ENCODE data around the gene RAB21. TPM values are rescaled to one million over a fixed set of nuclear protein-coding genes. Genes with fewer than 3 reads are reported as not detected.
"Not testable (repeated sequence)": the region's sequence is repeated elsewhere in the genome, so short reads cannot be mapped to it uniquely, and the experiment has no call there.

RAB21 gene
- total RNA-seq, 1 experiment from 2014 or later: 37.0 TPM

DNA sequence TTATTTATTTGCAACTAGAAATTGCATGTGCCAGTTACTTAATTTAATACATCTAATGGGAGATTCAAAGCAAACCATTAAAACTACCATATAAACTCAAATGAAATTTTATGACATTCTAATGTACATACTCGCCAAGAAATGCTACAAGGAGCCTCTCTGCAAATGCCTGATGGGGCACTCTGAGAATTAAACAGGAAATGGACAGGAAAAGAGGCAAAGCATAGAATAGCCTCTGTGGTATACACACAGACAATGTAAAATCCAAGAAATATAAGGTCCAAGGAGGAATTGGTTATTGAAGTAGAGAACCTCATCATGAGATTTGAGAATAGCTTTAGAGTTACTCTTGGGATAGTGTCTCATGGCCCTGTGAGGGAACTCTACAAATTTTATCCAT lies 41.2 kb downstream of the RAB21 start:
- DNase-seq (ENCODE audit: low read depth): no peak

DNA sequence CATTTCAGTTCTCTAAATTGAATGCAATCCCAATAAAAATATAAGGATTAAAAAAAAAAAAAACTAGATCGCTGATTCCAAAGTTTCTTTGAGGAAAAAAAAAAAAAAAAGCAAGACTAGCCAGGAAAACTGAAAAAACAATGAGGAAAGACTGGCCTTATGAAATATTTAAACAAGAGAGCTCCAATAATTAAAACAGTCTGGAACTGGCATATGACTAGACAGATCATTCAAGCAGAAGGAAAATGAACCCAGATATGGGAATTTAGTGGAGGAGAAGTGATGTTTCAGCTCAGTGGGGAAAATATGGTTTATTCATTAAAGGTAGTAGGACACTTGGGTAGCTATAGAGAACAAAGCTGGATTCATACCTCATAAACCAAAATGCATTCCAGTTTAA lies 42.9 kb downstream of the RAB21 start:
- no peak for DNase-seq (ENCODE audit: low read depth)

DNA sequence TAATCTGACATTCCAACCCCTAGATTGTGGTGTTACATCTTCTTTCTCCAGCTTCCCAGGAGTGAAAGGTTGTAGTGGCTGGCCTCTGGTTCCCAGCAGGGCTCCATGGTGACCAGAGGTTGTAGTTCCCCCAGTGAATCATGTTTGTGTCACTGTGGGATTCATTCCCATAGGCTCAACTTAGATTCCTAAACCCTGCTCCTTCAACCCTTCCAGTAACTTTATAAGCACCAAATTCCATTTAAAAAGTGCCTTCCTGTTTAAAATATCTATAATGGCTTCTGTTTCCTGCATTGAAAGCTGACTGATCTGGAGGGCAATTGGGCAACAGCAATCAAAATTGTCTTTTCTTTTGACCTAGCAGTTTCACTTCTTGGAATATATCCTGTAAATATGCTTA lies 44.4 kb downstream of the RAB21 start:
- DNase-seq (ENCODE audit: low read depth): peak; percentile 62

DNA sequence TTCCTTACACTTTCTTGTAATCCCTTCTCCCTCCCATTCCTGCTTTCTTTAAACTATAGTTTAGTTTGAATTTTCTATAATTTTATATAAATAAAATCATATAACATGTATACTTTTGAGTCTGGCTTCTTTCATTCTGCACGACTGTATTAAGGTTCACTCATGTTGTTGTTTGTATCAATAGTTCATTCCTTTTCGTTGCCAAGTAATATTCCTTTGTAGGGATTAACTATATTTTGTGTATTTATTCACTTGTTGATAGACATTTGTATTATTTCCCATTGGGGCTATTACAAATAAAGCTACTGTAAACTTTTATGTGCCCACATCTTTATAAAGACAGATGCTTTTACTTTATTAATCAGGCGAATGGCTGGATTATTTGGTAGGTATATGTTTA lies 45.5 kb downstream of the RAB21 start:
- DNase-seq (ENCODE audit: low read depth): no peak

DNA sequence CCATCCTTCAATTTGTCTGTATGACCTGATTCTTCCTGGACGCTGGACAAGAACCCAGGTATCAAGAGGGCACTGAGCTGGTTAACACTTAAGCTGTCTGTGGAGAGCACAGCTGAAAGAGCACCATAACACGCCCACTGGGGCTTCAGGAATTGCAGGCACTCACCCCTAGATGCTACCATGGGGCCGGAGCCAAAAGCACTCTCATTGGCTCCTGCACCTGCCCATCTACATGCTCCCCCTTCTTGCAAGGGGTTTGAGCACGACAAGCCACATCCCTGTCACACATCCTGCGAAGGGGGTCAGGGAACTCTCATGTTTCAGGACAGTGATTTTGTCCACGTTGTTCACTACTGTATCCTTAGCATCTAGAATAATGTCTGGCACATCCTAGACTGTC lies 49.8 kb downstream of the RAB21 start:
- no peak for DNase-seq (ENCODE audit: low read depth)

DNA sequence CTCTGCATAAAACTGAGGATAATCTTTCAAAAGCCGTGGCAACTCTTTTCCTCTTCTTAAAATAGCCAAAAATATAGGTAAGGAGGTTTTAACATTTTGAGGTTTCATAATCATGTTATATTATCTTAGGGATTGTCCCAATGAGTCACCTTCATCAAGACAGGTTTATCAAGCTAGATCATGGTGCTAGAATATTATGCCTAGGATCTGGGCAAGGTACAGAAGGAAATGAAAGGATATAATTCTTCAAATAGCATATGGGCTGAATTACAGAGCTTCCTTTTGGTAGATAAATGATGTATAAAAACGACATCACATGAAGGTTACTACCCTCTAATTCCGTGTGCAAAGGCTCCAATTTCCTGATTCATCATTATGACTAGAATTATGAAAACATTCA lies 56.3 kb downstream of the RAB21 start:
- peak; percentile 4 for DNase-seq (ENCODE audit: low read depth)

DNA sequence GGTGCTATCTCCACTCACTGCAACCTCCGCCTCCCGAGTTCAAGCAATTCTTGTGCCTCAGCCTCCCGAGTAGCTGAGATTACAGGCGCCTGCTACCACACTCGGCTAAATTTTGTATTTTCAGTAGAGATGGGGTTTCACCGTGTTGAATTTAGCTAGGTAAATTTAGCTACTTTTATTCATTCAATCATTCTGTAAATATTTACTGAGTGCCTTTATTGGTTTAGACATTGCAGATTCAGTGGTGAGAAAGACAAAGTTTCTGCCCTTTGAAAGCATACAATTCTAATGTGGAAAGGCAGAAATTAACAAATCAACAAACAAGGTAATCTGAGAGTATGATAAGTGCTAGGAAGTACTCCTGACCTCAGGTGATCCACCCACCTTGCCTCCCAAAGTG lies 60.6 kb downstream of the RAB21 start:
- not testable (repeated sequence) for DNase-seq (ENCODE audit: low read depth)

DNA sequence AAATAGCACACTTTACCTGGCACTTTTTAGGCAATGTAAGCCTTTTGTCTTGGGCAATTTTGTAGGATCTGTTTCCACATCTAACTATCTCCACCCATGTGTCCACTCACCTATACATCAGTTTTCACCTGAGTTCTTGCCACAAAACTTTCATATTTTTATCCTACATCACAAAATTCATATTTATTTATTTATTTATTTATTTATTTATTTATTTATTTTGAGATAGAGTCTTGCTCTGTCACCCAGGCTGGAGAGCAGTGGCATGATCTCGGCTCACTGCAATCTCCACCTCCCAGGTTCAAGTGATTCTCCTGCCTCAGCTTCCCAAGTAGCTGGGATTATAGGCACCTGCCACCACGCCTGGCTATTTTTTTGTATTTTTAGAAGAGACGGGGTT lies 67.4 kb downstream of the RAB21 start:
- DNase-seq (ENCODE audit: low read depth): not testable (repeated sequence)

DNA sequence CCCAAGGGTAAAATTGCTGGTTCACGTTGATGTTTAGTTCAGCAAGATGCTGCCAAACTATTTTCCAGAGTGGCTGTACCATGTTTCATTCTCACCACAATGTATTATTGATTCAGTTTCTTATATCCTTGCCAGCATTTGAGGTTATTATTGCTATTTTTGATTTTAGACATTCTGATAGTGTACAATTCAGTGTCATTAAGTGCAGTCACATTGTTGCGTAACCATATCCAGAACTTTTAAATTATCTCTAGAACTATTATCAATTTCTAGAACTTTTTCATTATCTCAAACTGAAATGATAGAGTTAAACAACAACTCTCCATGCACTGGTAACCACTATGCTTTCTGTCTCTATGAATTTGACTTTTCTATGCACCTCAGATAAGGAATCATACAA lies 74.2 kb downstream of the RAB21 start:
- DNase-seq (ENCODE audit: low read depth): no peak

DNA sequence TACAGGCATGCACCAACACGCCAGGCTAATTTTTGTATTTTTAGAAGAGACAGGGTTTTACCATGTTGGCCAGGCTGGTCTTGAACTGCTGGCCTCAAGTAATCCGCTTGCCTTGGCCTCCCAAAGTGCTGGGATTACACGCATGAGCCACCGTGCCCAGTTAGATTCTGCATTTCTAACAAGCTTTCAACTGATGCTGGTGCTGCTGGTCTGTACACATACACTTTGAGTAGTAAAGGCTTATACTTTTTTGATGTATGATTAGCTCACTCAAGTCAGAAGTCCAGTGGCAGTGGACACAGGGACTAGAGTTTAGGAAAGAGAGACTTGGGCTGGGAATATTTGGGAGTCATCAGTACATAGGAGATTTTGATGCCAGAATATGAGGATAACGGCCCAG lies 82.7 kb downstream of the RAB21 start:
- no peak for DNase-seq (ENCODE audit: low read depth)

DNA sequence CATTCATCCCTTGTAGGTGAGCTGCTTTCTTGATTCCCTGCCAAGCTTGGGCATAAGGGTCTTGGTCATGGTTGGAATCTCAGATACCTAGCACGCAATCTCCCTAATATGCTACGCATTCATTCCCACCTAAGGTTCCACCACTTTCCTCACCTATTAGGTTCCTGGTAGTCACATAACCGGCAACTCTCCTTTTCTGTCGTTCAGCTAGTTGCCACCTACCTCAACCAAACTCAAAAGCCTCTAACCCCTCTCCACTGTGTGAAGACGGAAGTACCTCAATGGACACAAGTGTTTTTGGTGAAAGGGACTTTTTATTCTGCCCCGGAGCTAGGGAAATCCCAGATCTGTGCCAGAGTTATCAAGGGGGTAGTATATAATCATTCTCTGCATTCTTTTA lies 83.6 kb downstream of the RAB21 start:
- DNase-seq (ENCODE audit: low read depth): no peak

DNA sequence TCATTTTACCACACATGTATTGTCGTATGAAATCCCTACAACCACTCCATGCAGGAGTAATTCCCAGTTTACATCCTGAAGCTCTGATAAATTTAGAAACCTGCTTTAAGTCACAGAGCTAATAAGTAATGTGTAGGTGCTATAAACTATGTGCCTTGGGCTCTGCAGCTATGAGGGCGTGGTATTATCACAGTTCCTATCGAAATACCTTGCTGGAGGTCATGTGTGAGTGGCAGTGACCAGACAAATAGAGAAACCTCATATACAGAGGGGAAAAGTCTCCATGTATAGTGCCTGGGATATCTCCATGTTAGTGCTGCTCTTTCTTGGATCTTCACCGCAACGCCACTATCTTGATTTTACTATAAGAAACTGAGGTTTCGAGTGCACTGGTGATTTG lies 84.0 kb downstream of the RAB21 start:
- DNase-seq (ENCODE audit: low read depth): no peak

DNA sequence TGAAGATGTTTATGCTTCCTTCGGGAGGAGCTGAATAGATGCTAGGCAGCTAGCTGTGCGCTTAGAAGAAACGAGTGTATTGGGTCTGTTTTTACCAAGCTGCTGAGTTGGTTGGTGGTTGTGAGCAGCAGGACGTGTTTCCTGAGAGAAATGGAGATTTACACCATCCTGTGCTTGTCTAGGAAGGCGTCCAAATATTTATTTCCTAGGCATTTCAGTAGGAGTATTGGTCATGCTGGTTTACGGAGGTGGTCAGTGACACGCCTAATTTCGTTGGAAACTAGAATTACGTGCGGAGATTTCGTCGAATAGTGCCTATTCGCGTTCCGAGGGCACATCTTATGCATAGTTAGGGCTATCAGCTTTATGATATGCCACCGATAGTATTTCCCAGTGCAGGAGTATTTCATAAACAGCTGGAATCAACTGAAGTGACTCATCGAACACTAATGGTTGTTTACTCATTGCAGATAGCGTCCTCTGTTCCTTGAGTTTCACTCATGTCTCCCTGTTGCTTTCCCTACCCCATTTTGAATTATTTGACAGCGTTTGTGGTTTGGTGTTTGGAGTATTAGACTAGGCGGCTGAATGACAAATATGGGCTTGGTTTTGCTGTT lies 85.7 kb downstream of the RAB21 start:
- peak; percentile 86 for DNase-seq (ENCODE audit: low read depth)

DNA sequence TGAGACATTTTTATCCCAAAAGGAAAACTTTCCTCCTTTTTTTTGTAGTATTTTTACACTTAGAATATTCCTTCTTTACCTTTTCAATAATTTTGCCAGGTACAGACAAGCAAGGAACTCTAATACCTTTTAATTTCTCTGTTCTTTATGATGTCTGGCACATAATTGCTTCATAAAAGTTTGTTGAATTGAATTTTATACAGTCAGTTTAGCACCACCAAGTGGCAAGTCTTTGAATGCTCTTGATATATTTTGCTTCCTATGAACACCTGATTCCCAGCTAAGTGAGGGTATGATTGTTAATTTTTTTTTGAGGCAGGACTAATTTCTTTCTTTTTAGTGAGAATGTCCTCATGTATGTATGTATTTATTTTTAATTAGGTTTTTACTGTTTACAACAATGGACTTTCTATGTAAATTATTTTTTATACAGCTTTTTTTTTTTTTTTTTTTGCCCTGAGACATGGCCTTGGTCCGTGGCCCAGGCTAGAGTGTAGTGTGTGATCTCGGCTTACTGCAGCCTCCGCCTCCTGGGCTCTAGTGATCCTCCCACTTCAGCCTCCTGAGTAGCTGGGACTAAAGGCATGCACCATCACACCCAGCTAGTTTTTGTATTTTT lies 91.8 kb downstream of the RAB21 start:
- peak; percentile 34 for DNase-seq (ENCODE audit: low read depth)

DNA sequence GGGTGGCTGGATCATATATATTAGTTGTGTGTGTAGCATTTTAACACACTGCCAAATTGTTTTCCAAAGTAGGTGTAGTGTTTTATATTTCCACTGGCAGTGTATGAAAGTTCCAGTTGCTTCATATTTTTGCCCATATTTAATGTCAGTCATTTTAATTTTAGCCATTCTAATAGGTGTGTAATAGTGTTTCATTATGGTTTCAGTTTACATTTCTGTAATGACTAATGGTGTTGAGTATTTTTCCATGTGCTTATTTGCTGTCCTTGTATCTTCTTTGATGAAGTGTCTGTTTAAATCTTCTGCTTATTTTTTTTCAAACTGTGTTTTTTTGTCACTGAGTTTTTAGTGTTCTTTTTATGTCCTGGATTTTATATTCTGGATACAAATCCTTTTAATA lies 93.5 kb downstream of the RAB21 start:
- DNase-seq (ENCODE audit: low read depth): peak; percentile 29

DNA sequence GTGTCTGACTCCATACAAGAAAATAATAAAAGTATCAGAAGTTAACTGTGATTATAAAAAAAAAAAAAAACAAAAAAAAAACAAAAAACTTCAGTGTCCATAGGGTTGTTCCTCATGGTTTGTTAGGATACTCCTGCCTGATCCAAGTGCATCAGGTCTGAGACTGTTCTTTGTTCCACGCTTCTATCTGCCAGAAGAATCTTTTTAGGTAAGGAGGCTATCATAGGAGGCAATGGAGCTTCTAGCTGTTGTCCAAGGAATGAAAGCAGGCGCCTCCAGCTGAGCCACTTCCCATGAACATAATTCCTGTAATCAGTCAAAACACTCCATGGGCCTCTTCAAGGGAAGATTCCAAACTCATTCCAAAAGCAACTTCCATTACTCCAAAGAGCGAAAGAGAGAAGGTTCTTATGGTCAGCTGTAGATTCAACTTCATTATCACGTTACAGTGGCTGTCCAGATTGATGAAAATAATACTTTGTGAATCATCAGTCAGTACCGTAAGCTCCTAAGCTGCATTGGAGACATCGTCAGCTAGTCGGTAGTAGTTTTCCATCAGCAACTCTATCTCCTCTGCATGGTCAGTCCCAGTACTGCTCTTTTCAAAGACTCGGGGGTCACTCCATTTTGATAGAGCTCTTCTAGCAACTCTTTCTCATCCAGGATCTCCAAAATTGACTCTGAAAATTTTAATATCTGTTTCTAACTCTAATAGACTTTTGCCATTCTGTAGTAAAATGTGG lies 94.6 kb downstream of the RAB21 start:
- no peak for DNase-seq (ENCODE audit: low read depth)

Other genes starting within 250 kb of the RAB21 start
- 7.2 and 15.3 TPM in 2 replicates for gene ZFC3H1, start 91.0 kb upstream of the RAB21 start, total RNA-seq (2014; rRNA removed)
- gene THAP2, start 90.6 kb upstream of the RAB21 start, total RNA-seq (2014; rRNA removed): 3.0 and 6.3 TPM in 2 replicates
- gene TMEM19, start 68.8 kb upstream of the RAB21 start, total RNA-seq (2014; rRNA removed): 46.6 and 53.1 TPM in 2 replicates
- 10.8 and 15.2 TPM in 2 replicates for gene TBC1D15, start 84.9 kb downstream of the RAB21 start, total RNA-seq (2014; rRNA removed)
- not detected in 2 replicates for gene TPH2, start 184.0 kb downstream of the RAB21 start, total RNA-seq (2014; rRNA removed)

Data from LHCN-M2 (cell line).